Transverse colon (tissue), 4 donors: ENCODE measurements around the gene MRPS10. TPM values are rescaled to one million over a fixed set of nuclear protein-coding genes. Genes with fewer than 3 reads are reported as not detected.

ENCODE experiments used
- DNase-seq: peaks from one replicate; pipeline ENCODE4 v3.0.0-alpha.2; 2019
- H3K27ac ChIP-seq, 4 donors: fragments of 200-600 bp; sonication (generic); 2 replicates each; pipeline ENCODE4 v1.5.1; 2016 to 2018; ENCODE audit warnings: inconsistent platforms in 4 of 4
- H3K27me3 ChIP-seq: fragments of 200-600 bp; sonication (generic); 2 replicates; pipeline ENCODE4 v1.5.1; 2017; ENCODE audit warnings: inconsistent platforms
- H3K36me3 ChIP-seq, 4 donors: fragments of 200-600 bp; sonication (generic); 2 replicates each; pipeline ENCODE4 v1.5.1; 2017 to 2019; ENCODE audit warnings: inconsistent platforms in 4 of 4
- H3K4me1 ChIP-seq, 4 donors: fragments of 200-600 bp; sonication (generic); 2 replicates each; pipeline ENCODE4 v1.5.1; 2017 to 2020; ENCODE audit warnings: inconsistent platforms in 4 of 4
- H3K4me3 ChIP-seq, 4 donors: fragments of 200-600 bp; sonication (generic); 1 replicate in 1 of 4; 2 replicates in 3 of 4; pipeline versions ENCODE4 v1.5.1 to v1.6.1; 2017 to 2019; ENCODE audit warnings: inconsistent platforms in 4 of 4
- H3K9me3 ChIP-seq, 2 donors: fragments of 200-600 bp; sonication (generic); 2 replicates each; pipeline ENCODE4 v1.5.1; 2017 to 2019; ENCODE audit warnings: inconsistent platforms in 2 of 2
- CTCF ChIP-seq, 5 experiments: fragments of 200-600 bp in 3 of 5; fragments of 450-650 bp in 2 of 5; sonication (generic) in 3 of 5; IDR thresholded peaks; 1 replicate in 2 of 5; 2 replicates in 3 of 5; pipeline ENCODE4 v1.5.1; 2016 to 2017; ENCODE audit warnings: antibody characterized with exemption in 5 of 5, inconsistent platforms in 3 of 5, mild to moderate bottlenecking in 2 of 5, moderate library complexity in 1 of 5
- EP300 ChIP-seq: sonication (generic); formaldehyde crosslinking; IDR thresholded peaks from one replicate; pipeline ENCODE4 v1.6.1; 2017; ENCODE audit warnings: antibody characterized with exemption, low read depth
- POLR2A ChIP-seq: fragments of 450-650 bp; IDR thresholded peaks from one replicate; pipeline ENCODE4 v1.6.1; 2016; ENCODE audit warnings: antibody characterized with exemption, mild to moderate bottlenecking, moderate library complexity
- POLR2AphosphoS5 ChIP-seq, 3 donors: sonication (generic); formaldehyde crosslinking; IDR thresholded peaks; one replicate each; pipeline ENCODE4 v1.6.1; 2016; ENCODE audit warnings: antibody characterized with exemption in 3 of 3
- WGBS, 2 donors: methylation state at CpG; one replicate each; pipeline ENCODE4 v1.1.5; 2018; ENCODE audit warnings: low coverage in 1 of 2; 5-methylcytosine and 5-hydroxymethylcytosine counted together
- in situ Hi-C, 4 donors: fragments of 200-750 bp; cut with MboI; loops; one replicate each; pipeline versions ENCODE4 v1.15.0 to v1.15.1; 2017; ENCODE audit warnings: low sequenced_read_pairs in 3 of 4, low pct_ligation_motif_present in 1 of 4, low pct_unique_long_range_greater_than_20kb in 1 of 4
- intact Hi-C: fragments of 100-400 bp; cut with DNase I; formaldehyde crosslinking; loops from one replicate; pipeline ENCODE4 v1.15.1; 2023; ENCODE audit warnings: low total_unique reads
- total RNA-seq, 4 donors: library from RNA; depleted of rRNA; stranded (reverse); fragments of >200 nt; gene quantifications; one replicate each; pipeline ENCODE4 v1.1.0, GENCODE V29; 2016

The MRPS10 gene
- total RNA-seq, 4 donors from 2014 or later: 23.6 to 75.4 (median 24.6) TPM

DNA sequence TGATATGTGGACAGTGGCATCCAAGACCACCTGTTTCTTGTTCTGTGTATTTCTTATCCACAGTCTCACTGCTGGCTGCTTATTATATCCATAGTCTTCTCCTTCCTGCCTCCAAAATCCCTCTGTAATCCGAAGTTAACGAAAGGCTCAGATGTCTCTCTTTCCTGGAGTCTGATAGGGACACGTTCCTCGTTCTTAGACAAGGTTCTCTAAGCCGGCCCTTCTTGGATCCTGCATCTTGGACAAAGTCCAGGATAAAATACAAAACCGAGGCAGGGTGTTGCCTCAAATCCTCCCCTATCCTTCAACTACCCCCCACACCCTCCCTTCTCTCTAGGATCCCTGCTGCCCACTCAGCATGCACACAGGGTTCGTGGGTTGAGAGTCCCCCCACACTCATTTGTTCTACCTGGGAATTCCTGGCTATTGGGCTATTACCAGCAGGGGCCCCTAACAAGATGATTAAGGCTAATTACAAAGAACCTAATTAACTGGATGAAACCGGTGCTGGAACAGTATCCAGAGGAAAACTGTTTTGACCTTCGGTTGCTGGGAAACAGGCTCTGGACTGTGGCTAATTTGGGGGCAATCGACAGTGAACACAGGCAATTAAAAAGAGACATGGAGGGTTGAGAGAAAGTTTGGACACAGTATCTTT is 32.7 kb upstream of the MRPS10 start:
- Histone ChIP-seq H3K9me3 (no peaks in the 10 kb centered on the region), H3K27me3 (no peaks in the 10 kb centered on the region), H3K36me3 (peaks cover 0 to 7% (median 0%) of the 10 kb centered on the region in 4 donors), H3K4me1 (peaks cover 7 to 13% (median 10%) of the 10 kb centered on the region in 4 donors), H3K27ac (no peak overlapping the region), H3K4me3 (no peak overlapping the region)
- in situ Hi-C loops: loop anchor here (25.0 kb wide), 1 partner anchor 287 kb away; no protein-coding TSS in a partner anchor
- intact Hi-C loops: no loop called here
- no peak for TF ChIP-seq CTCF (IDR thresholded peaks at IDR 0.05)
- no peak for DNase-seq
- WGBS, 2 donors: 83 to 90% methylated on average over 10 of the region's 10 CpGs

- in situ Hi-C loops (no loop called here), intact Hi-C loops (no loop called here)
- Histone ChIP-seq H3K4me3 (no peak overlapping the region), H3K4me1 (peaks cover 7 to 13% (median 10%) of the 10 kb centered on the region in 4 donors), H3K36me3 (peaks cover 0 to 3% (median 0%) of the 10 kb centered on the region in 4 donors), H3K9me3 (no peaks in the 10 kb centered on the region), H3K27ac (no peak overlapping the region), H3K27me3 (no peaks in the 10 kb centered on the region)
- DNase-seq: no peak
- TF ChIP-seq POLR2A (no peak), CTCF (IDR thresholded peaks at IDR 0.05) (no peak), EP300 (no peak), POLR2AphosphoS5 (IDR thresholded peaks at IDR 0.05) (no peak)
- 76% methylated on average over 3 of the region's 3 CpGs; no CpG with 5 or more reads in 1 of the 2 donors for WGBS, 2 donors
Observed at GRCh38 chr6:42249279-42249678, 31.6 kb upstream of the MRPS10 start.

- Histone ChIP-seq H3K9me3 (no peaks in the 10 kb centered on the region), H3K27ac (no peak overlapping the region), H3K4me3 (no peak overlapping the region), H3K4me1 (no peaks in the 10 kb centered on the region), H3K27me3 (no peaks in the 10 kb centered on the region), H3K36me3 (no peaks in the 10 kb centered on the region)
- in situ Hi-C loops: no loop called here
- TF ChIP-seq EP300 (no peak), POLR2A (no peak), POLR2AphosphoS5 (IDR thresholded peaks at IDR 0.05) (no peak), CTCF (IDR thresholded peaks at IDR 0.05) (no peak)
- intact Hi-C loops: no loop called here
- DNase-seq: no peak
- WGBS, 2 donors: 95 to 96% methylated on average over 11 of the region's 11 CpGs
Observed at GRCh38 chr6:42243046-42243445, 25.4 kb upstream of the MRPS10 start.

GRCh38 chr6:42241915-42242314 is 24.3 kb upstream of the MRPS10 start:
- H3K36me3 ChIP-seq: no peaks in the 10 kb centered on the region
- WGBS, 2 donors: 86 to 89% methylated on average over 5 of the region's 5 CpGs
- no peaks in the 10 kb centered on the region for H3K4me1 ChIP-seq
- intact Hi-C loops (no loop called here), in situ Hi-C loops (no loop called here)
- no peak for DNase-seq
- no peak for TF ChIP-seq POLR2A
- no peak for TF ChIP-seq POLR2AphosphoS5 (IDR thresholded peaks at IDR 0.05)
- no peak for TF ChIP-seq EP300
- no peak for TF ChIP-seq CTCF (IDR thresholded peaks at IDR 0.05)
- H3K27ac ChIP-seq: no peak overlapping the region
- no peaks in the 10 kb centered on the region for H3K9me3 ChIP-seq
- no peaks in the 10 kb centered on the region for H3K27me3 ChIP-seq
- no peak overlapping the region for H3K4me3 ChIP-seq
